Mesenteric fat pad (tissue), 1 donor: ENCODE results near the gene TIA1. TPM values are rescaled to one million over a fixed set of nuclear protein-coding genes. Genes with fewer than 3 reads are reported as not detected.
"Not testable (repeated sequence)": the region's sequence is repeated elsewhere in the genome, so short reads cannot be mapped to it uniquely, and the experiment has no call there.

ENCODE experiments used
- DNase-seq: peaks from one replicate; pipeline ENCODE4 v3.0.0-alpha.2; 2020; ENCODE audit warnings: low spot score
- long read RNA-seq: library from polyadenylated mRNA; unstranded; transcript quantifications from one replicate; pipeline ENCODE4 v2.0.0, GENCODE V29; 2020
- total RNA-seq: library from RNA; stranded (reverse); fragmentation: NEBNext Ultra II Directional; extraction: Animal tissue kit (Norgen Biotek cat#: 25700); gene quantifications from one replicate; pipeline ENCODE4 v1.2.1, GENCODE V29; 2021
- donor health status: DM: yes; HTN: yes; CAD: no.

The TIA1 gene, protein sequence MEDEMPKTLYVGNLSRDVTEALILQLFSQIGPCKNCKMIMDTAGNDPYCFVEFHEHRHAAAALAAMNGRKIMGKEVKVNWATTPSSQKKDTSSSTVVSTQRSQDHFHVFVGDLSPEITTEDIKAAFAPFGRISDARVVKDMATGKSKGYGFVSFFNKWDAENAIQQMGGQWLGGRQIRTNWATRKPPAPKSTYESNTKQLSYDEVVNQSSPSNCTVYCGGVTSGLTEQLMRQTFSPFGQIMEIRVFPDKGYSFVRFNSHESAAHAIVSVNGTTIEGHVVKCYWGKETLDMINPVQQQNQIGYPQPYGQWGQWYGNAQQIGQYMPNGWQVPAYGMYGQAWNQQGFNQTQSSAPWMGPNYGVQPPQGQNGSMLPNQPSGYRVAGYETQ
- total RNA-seq, result 57.1 TPM
- long read RNA-seq, full-length matches to known transcripts, result 13 of 27 reads
- long read RNA-seq, partial matches to known transcripts, result 1 of 27 reads
- long read RNA-seq, other reads (novel, unspliced or antisense), result 13 of 27 reads

- peak; percentile 99 for DNase-seq
Observed at GRCh38 chr2:70248181-70248847, at the start of gene TIA1. TIA1 (minus strand) TSS chr2:70248628; CDS start chr2:70248430, 198 bp downstream.

DNA sequence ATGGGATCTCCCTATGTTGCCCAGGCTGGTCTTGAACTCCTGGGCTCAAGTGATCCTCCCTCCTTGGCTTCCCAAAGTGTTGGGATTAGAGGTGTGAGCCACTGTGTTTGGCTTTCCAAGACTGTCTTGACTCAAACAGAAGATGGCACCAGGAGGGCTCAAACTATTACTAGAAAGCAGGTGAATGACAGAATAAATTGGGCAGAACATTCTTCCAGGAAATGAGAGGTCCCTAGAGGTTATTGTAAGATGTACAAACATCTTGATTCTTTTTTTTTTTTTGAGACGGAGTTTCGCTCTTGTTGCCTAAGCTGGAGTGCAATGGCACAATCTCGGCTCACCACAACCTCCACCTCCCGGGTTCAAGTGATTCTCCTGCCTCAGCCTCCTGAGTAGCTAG, 49.4 kb upstream of the TIA1 start:
- not testable (repeated sequence) for DNase-seq

GRCh38 chr2:70283500-70284191, 35.2 kb upstream of the TIA1 start:
- no peak for DNase-seq

DNA sequence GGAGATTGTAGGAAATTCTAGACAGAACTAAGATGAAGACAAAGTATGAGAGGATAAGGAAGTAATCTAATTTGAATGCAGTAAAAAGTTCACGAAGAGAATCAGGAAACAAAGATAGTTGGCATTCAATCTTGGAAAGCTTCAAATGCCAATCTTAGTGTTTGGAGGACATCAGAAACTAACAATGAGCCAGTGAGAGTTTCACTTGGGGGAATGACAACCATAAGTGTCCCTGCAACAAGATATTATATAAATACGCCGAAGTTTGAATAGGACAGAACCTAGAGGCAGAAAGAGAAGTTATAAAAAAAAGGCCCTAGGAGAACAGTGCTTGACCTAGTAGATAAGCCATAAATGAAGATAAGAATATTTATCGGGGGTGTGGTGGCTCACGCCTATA, 34.0 kb upstream of the TIA1 start:
- DNase-seq, result no peak

- DNase-seq, result no peak
Observed at GRCh38 chr2:70280242-70280798, 31.9 kb upstream of the TIA1 start.

DNA sequence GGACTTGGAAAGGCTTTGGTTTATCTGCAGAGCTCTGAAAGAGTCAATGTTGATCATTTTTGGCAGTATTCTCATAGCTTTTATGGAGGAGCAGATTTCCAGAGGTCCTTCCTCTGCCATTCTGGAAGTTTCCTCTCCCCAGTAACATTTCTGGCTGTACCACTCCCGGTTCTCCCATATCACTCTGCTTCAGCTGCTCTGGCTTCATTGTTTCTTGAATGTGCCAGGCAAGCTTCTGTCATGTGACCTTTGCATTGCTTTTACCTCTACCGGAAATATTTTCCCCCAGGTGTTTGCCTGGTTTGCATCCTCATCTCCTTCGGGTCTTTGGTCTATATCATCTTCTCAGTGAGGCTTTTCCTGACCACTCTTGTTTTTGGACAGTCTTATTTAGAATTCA, 21.9 kb upstream of the TIA1 start:
- no peak for DNase-seq

DNA sequence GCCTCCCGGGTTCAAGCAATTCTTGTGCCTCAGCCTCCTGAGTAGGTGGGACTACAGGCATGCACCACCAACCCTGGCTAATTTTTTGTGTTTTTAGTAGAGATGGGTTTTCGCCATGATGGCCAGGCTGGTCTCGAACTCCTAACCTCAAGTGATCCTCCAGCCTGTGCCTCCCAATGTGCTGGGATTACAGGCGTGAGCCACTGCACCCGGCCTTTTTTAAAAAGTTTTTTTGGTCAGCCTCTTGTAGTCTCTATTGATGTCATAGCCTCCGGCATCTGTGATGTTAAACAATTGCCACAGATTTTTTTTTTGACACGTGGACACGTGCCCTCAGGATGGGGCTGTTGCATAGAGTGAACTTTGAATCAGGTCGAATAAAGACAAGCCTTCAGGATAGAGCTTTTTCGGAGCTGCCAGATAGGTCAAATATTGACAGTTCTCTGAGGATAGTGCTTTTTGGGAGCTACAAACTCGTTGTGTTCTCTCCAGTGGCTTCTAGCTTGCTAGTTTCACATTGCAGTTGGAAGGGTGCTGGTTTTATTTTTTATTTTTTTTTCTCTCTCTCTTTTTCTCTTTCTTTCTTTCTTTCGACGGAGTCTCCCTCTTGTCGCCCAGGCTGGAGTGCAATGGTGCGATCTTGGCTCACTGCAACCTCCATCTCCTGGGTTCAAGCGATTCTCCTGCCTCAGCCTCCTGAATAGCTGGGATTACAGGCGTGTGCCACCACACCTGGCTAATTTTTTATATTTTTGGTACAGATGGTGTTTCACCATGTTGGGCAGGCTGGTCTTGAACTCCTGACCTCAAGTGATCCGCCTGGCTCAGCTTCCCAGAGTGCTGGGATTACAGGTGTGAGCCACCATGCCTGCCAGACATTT, 21.2 kb upstream of the TIA1 start:
- DNase-seq, result not testable (repeated sequence)

GRCh38 chr2:70266925-70267324, 18.5 kb upstream of the TIA1 start:
- DNase-seq, result not testable (repeated sequence)

GRCh38 chr2:70261501-70261900, 13.1 kb upstream of the TIA1 start:
- DNase-seq, result no peak

DNA sequence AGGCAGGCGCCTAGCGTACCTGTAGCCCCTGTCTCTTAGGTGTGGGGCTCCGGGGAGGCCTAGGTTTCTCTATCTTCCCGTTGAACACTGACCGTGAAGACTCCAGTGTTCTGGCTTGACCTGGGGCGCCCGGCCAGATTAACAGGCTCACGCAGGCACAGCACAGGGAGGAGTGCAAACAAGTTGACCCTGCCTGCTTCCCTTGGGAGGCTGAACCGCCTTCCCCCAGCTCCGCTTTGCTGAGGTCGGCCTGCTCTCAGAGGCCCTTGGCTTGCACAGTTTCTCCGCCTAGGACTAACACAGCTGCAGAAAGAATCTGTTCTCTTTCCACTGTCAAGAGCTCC, 10.1 kb upstream of the TIA1 start:
- no peak for DNase-seq

DNA sequence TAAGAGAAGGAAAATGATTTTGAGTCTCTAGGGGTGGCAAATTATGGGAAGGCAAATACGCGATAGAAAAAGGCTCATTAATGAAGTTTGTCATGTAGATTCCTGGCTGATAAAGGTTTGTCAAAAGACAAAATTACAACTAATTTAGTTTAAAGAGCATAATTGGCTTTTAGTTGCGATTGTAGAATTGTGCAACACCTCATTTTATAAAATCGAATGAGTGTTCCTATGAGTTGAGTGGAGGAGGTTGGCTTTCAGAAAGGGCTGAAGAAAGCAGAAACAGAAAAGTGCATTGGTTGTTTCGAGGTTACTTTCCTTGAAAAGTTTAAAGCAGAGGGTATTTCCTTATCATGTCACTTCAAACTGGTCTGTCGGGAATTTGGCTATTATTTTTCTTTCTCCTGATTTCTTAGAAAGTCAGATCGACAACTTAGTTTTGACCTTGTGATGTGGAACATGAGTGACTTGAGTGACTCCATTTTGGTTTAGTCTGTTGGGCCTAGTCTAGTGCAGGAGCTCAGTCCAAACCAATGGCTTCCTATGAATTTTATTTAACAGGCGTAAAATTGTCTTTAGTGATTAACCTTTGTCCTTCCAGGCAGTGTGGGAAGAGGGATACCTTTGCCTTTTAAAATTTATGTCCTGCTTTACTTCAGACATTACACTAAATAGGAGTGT, 7.3 kb upstream of the TIA1 start:
- no peak for DNase-seq

- DNase-seq, result no peak
Observed at GRCh38 chr2:70250434-70250833, 2.0 kb upstream of the TIA1 start.

DNA sequence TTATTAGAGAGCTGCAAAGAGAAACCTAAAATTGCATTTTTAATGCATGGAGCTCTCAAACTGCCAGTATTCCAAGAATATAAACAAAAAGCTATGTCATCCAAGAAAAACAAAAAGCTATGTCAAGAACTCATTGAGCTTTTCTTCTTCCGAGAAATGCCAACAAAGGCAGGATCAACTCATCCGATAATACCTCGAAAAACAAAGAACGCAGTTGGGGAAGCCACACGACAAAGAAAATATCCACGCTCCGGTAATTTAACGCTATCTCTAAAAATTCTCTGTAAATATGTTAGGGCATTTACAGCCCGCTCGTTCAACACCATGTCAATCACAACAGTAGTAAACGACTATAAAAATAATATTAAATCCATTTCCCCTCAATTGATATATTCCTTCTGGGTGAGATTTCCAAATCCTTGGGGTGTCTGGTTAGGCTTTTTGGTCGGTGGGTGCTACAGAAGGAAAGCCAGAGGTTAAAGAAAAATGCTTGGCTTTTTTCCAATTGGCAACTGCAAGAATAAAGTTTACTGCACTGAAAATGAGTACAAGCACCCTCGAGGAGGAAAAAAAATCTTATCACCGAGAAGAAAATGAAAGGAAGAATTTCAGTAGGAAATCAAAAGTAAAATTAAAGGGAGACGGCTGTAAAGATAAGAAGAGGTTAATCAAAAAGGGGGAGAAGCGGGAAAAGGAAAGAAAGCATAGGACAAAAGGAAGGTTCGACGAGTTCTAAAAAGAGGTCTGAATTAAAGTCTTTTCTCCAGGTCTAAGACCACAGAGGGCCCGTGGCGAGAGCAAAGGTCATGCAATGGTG, 856 bp downstream of the TIA1 start:
- DNase-seq, result no peak

GRCh38 chr2:70243806-70244584, 4.4 kb downstream of the TIA1 start:
- no peak for DNase-seq

GRCh38 chr2:70242552-70242951, 5.9 kb downstream of the TIA1 start:
- DNase-seq, result no peak

GRCh38 chr2:70241340-70241739, 7.1 kb downstream of the TIA1 start:
- no peak for DNase-seq

- no peak for DNase-seq
Observed at GRCh38 chr2:70240599-70240998, 7.8 kb downstream of the TIA1 start.

GRCh38 chr2:70233926-70234325, 14.5 kb downstream of the TIA1 start:
- DNase-seq, result no peak
